ENCODE measurements around the gene CHCHD1.

CHCHD1 gene

DNA sequence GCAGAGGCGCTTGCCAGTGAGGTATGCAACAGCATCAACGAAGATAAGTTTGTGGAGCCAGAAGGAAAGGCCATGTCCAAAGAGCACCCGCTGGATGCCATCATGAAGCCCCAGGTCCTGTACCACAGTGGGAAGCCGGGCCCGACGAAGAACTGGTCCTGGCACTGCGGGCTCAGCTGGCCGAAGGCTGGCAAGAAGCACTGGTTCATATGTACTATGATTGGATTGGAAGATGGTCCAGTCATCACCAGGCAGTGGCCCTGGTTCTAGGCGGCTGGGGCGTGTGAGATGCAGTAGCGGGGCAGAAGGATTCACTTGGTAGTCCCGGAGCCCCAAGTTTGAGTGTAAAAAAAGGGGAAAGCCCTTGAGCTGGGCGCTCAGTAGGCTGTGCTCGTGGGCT, 25.6 kb downstream of the CHCHD1 start:
- no peak overlapping the region for H3K9ac ChIP-seq (ENCODE audit: low read depth, low read length)
- H3K36me3 ChIP-seq (ENCODE audit: insufficient read depth, low read length): peaks cover 9% of the 10 kb centered on the region; the same call in 1 of the 2 replicates
- H3K4me1 ChIP-seq (ENCODE audit: insufficient read depth, low read length): no peaks in the 10 kb centered on the region
- no peaks in the 10 kb centered on the region for H3K9me3 ChIP-seq (ENCODE audit: control insufficient read depth, insufficient read depth, low read length)

DNA sequence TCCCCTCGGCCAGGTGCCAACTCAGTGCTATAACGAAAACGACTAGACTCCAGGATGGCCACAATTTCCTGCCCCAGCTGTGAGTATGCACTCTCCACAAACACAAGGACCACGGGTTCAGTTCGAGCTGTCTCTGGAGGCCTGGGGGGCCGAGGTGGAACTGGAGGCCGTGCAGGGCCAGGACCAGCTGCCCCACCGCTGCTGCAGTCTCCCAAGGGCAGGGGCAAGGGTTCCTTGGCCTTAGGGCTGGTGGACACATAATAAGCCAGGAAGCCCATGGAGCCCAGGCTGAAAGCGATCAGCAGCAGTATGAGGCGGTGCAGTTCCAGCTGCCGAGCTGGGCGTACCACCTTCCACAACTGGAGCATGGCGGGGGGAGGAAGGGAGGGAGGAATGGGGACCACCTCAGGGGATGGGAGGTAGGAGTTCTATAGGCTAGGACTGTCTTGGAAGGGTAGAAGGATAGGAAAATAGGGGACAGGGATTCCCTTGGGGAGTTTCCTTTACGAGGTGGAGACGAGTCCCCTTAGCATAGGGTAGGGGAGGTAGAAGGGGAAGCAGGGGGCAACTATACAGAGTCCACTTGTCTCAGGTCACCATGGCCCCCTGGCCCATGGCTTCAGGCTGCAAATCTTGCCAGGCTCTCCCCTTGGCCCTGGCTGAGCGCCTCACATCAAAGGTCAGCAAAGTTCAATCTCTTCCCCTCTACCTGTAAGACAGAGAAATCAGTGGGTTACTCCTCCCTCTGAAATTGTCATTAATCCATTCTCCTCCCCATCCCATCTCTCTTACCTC, 26.4 kb downstream of the CHCHD1 start:
- Histone ChIP-seq H3K9me3 (ENCODE audit: control insufficient read depth, insufficient read depth, low read length) (no peaks in the 10 kb centered on the region), H3K9ac (ENCODE audit: low read depth, low read length) (no peak overlapping the region), H3K4me1 (ENCODE audit: insufficient read depth, low read length) (no peaks in the 10 kb centered on the region), H3K36me3 (ENCODE audit: insufficient read depth, low read length) (peaks cover 9% of the 10 kb centered on the region; the same call in 1 of the 2 replicates)

DNA sequence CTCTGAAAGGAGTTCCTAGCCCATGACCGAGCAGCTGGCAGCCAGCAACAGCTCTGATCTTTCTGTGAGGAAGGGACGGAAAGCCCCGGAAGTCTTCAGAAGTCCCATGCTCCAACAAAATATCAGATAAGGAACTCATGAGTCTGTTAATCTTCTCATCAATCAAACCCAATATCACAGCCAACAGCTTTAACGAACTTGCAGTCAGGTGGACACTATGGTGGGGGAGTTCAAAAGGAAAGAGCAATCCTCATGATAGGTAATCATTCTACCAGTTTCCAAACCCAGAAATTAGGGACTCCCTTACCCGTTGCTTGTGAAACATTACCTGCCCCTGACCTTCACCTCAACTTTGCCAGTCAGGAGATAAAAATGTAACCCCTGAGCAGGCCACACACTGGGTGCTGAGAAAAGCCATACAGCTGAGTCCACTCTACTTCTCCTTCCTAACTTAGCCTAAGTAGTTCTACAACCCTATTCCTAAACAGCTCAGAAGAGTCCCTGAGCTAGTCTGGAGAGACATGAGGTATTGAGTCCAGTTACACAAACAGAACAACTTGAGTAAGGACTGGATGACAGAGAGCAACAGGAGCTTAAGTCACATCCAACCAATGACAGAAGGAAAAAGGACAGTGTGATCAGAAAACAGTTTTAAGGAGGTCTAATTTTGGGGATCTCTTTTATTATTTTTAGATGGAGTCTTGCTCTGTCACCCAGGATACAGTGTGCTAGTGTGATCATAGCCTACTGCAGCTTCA, 27.4 kb downstream of the CHCHD1 start:
- Histone ChIP-seq H3K36me3 (ENCODE audit: insufficient read depth, low read length) (peaks cover 12% of the 10 kb centered on the region; the same call in 1 of the 2 replicates), H3K9me3 (ENCODE audit: control insufficient read depth, insufficient read depth, low read length) (no peaks in the 10 kb centered on the region), H3K4me1 (ENCODE audit: insufficient read depth, low read length) (no peaks in the 10 kb centered on the region), H3K9ac (ENCODE audit: low read depth, low read length) (no peak overlapping the region)

DNA sequence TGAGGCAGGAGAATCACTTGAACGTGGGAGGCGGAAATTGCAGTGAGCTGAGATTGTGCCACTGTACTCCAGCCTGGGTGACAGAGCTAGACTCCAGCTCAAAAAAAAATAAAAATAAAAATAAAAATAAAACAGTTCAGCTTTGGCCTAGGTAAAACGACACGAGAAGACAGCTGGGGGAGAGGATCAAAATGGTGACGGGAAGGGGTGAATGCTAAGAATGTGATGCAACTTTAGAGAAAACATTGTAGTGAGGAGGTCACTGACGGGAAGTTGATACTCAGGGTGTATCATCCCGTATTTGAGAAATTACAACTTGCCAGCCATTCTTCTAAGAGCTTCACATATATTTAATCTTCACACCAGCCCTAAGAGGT, 28.5 kb downstream of the CHCHD1 start:
- Histone ChIP-seq H3K36me3 (ENCODE audit: insufficient read depth, low read length) (peaks cover 11% of the 10 kb centered on the region; the same call in 1 of the 2 replicates), H3K9me3 (ENCODE audit: control insufficient read depth, insufficient read depth, low read length) (no peaks in the 10 kb centered on the region), H3K4me1 (ENCODE audit: insufficient read depth, low read length) (no peaks in the 10 kb centered on the region), H3K9ac (ENCODE audit: low read depth, low read length) (peak overlapping the region; percentile 95)

DNA sequence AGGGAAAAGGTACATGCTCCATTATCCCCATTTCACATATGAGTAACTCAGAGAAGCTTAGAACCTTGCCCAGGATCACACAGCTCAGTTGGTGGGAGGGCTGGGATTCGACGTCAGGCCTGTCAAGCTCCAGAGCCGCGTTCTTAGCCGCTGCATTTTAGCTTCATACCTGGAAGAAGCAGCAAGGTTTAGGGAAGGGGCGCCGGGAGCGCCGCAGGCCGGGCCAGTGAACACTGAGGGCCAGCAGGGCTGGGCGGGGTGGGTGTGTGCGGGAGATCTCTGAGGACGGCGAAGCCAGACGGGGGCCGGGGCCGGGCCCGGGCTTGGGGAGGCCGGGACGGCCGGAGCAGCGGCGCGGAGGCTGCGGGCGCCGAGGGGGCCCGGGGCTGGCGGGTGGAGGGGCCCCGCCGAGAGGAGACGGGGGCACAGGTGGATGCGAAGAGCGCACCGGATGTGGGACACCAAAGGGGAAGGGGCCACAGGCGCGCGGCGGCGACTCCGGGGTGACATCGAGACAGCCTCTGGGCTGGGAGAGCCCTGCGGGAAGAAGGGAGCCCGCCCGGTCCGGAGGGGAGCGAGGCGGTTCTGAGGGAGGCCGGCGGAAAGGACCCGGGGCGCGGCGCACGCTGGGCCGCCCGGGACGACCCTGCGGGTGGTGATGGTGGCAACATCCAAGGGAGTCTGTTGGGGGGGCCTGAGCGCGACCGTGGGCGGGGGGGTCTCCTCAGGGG, 29.1 kb downstream of the CHCHD1 start:
- H3K9ac ChIP-seq (ENCODE audit: low read depth, low read length): peak overlapping the region; percentile 95
- no peaks in the 10 kb centered on the region for H3K4me1 ChIP-seq (ENCODE audit: insufficient read depth, low read length)
- H3K36me3 ChIP-seq (ENCODE audit: insufficient read depth, low read length): 0 out of 2 replicates have a peak, but pooled peaks cover 8% of the 10 kb centered on the region
- H3K9me3 ChIP-seq (ENCODE audit: control insufficient read depth, insufficient read depth, low read length): no peaks in the 10 kb centered on the region

DNA sequence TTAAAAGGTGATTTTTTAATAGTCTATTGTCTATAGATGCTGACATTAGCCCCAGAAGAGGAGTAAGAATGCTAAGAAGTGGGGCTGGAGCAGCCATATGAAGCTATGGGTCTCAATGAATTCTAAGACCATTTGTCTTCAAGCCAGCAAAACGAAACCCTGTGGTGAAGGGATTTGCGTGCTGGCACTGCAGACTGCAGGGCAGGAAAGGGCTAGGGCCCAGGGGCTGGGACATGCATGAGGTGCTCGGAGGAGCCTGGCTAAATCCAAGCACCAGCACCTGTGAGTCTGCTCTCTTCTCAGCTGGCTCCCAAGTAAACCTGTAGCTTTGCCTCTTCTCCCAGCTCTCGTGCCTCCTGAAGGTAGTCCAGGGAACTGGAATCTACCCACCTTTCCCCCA, 30.8 kb downstream of the CHCHD1 start:
- Histone ChIP-seq H3K9me3 (ENCODE audit: control insufficient read depth, insufficient read depth, low read length) (no peaks in the 10 kb centered on the region), H3K4me1 (ENCODE audit: insufficient read depth, low read length) (no peaks in the 10 kb centered on the region), H3K36me3 (ENCODE audit: insufficient read depth, low read length) (0 out of 2 replicates have a peak, but pooled peaks cover 3% of the 10 kb centered on the region), H3K9ac (ENCODE audit: low read depth, low read length) (no peak overlapping the region)

DNA sequence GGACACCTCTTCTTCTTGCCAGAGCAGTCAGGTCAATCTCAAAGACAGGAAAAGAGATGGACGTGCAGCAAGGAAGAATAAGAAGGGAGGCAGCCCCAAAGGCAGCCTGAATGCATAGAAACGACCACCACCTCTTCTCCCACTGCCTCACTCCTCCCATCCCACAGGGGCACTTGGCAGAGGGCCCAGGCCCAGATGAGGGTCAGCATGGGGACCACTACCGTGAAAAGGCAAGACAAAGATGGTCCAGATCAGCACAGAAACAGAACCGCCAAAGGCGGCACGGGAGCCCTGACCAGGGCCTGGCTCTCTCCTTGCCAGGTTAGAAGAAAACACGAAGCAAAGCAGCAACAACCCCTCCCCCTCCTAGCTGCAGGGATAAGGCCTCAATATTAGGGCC, 31.5 kb downstream of the CHCHD1 start:
- no peaks in the 10 kb centered on the region for H3K4me1 ChIP-seq (ENCODE audit: insufficient read depth, low read length)
- 0 out of 2 replicates have a peak, but pooled peaks cover 3% of the 10 kb centered on the region for H3K36me3 ChIP-seq (ENCODE audit: insufficient read depth, low read length)
- no peak overlapping the region for H3K9ac ChIP-seq (ENCODE audit: low read depth, low read length)
- H3K9me3 ChIP-seq (ENCODE audit: control insufficient read depth, insufficient read depth, low read length): no peaks in the 10 kb centered on the region

DNA sequence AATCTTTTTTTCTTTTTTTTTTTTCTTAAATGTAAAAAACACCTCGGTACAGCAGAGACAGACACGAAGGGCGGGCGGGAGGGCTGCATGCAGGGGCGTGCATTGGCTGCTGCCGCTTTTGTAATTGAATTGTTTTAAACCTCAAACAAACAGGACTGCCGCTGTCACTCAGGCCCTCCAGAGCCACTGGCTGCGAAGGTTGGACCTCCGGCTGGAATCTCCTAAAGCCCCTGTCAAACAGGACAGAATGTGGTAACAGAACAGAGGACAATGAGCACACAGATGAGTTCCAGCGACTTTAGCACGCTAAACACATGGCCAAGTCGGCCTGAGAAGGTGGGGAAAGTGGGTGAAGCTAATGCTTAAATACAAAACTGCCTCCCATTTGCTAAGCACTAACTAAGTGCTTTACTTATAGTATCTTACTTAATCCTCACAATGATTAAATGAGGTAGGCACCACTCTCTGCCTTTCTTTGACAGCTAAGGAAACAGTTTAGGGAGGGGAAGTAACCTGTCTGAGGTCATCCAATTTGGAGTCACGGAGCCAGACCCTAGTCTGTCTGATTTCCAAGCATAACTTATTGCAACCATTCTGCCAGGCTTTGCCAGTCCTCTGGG, 32.5 kb downstream of the CHCHD1 start:
- Histone ChIP-seq H3K9ac (ENCODE audit: low read depth, low read length) (no peak overlapping the region), H3K9me3 (ENCODE audit: control insufficient read depth, insufficient read depth, low read length) (no peaks in the 10 kb centered on the region), H3K36me3 (ENCODE audit: insufficient read depth, low read length) (0 out of 2 replicates have a peak, but pooled peaks cover 3% of the 10 kb centered on the region), H3K4me1 (ENCODE audit: insufficient read depth, low read length) (no peaks in the 10 kb centered on the region)

DNA sequence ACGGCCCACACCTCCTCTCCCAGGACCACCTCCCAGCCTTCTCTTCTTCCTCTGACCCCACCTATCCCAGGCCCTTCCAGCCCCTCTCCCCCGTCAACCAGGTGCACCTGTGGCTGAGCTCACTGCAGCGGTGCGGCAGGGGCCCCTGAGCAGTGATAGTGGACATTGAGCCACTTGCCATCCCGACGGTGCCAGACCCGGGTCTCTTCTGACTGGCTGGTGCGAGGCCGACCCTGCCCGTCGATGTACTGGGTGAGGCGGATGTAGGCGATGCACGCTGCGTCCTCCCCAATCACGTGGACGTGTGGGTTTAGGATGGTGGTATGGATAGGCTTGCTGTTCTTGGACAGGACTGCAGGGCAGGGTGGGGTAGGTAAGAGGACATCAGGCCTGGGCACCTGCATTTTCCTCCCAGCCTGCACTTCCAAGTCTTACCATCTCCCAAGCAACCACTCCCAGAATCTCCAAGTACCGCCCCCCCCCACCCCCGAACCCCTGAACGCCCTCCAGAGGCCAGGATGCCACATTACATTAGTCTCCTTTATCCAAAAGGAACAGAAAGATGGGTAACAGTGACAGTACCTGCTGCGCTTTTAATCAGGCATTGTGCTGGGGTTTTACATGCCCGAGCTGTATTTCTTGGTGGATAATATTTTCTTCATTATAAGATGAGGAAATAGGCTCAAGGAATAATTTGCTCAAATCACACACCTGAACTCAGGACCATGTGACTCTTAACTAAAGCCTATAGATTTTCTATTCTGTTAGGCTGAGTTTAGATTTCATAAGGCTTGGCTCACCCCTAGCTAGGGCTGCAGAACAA, 33.3 kb downstream of the CHCHD1 start:
- H3K36me3 ChIP-seq (ENCODE audit: insufficient read depth, low read length): 0 out of 2 replicates have a peak, but pooled peaks cover 3% of the 10 kb centered on the region
- H3K9ac ChIP-seq (ENCODE audit: low read depth, low read length): no peak overlapping the region
- no peaks in the 10 kb centered on the region for H3K4me1 ChIP-seq (ENCODE audit: insufficient read depth, low read length)
- H3K9me3 ChIP-seq (ENCODE audit: control insufficient read depth, insufficient read depth, low read length): no peaks in the 10 kb centered on the region

DNA sequence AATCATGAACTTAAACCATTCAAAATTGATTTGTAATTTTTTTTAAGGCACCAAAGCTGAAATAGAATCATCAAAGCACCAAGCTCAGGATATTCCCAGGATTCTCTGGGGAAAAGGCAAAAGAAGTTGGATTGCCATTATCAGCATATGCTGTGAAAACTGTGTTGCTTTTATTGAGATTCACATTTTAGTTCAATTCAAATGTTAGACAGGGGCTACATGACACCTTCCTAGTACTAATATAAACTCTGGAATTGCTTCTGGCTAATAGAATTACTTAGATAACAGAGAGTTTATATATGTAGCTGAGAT, 33.8 kb downstream of the CHCHD1 start:
- H3K9me3 ChIP-seq (ENCODE audit: control insufficient read depth, insufficient read depth, low read length): no peaks in the 10 kb centered on the region
- no peaks in the 10 kb centered on the region for H3K4me1 ChIP-seq (ENCODE audit: insufficient read depth, low read length)
- H3K36me3 ChIP-seq (ENCODE audit: insufficient read depth, low read length): 0 out of 2 replicates have a peak, but pooled peaks cover 3% of the 10 kb centered on the region

DNA sequence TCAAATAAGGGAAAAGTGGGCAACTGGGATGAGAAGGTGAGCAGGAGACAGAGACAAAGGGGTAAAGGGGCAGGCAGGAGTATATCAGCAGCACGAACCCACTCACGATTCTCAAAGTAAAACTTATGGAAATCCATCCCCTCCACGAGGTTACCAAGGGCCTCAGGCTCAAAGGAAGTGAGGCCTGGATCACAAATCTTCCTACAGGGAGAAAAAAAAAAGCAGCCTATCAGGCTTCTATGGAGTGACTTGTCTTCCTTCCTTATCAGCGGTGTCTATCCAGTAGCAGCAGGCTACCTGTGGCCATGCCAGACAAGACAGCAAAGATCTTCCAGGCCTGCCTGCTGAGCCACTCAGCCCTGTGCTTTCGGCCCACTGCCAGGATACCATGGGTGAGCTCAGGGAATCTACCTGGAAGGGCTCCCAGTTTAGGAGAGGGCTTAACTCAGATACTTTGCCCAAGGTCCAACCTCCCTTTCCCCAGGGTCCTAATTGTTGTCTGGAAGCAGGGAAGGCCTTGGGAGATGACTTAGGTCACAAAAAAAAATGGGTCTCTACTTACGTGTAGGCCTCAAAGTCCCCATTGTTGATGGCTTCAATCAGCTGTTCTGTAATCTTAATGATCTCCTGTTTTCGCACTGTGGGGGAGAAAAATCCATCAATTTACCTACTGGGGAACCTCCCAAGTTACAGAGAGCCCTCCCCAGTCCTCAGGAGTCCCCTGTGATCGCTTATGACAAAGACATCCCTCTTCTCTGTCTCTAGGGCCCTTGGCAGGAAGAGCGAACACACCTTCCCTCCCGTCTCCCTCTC, 35.3 kb downstream of the CHCHD1 start:
- Histone ChIP-seq H3K4me1 (ENCODE audit: insufficient read depth, low read length) (no peaks in the 10 kb centered on the region), H3K9ac (ENCODE audit: low read depth, low read length) (no peak overlapping the region), H3K36me3 (ENCODE audit: insufficient read depth, low read length) (0 out of 2 replicates have a peak, but pooled peaks cover 3% of the 10 kb centered on the region), H3K9me3 (ENCODE audit: control insufficient read depth, insufficient read depth, low read length) (no peaks in the 10 kb centered on the region)

More for the DNA sequence above, 33.8 kb downstream of the CHCHD1 start:
- H3K9ac ChIP-seq (ENCODE audit: low read depth, low read length): no peak overlapping the region

DNA sequence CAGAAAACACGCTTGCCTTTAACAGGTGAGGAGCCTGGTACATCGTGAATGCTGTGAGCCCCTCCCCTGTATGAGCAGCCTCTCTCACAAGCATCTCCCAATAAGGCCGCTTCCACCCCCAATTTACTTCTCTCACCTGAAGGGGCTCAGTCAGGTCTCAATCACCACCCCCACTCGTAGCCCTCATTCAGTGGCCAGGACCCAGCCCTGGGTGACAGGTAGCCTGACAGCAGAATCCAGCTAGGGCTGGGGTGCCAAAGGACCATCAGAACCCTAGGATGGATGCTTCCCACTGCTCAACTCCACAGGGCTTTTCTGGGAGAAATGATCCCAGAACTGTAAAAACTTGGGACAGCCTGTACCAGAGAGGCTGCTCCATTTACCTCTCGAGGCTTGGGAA, 36.0 kb downstream of the CHCHD1 start:
- Histone ChIP-seq H3K36me3 (ENCODE audit: insufficient read depth, low read length) (0 out of 2 replicates have a peak, but pooled peaks cover 3% of the 10 kb centered on the region), H3K9me3 (ENCODE audit: control insufficient read depth, insufficient read depth, low read length) (no peaks in the 10 kb centered on the region), H3K9ac (ENCODE audit: low read depth, low read length) (no peak overlapping the region), H3K4me1 (ENCODE audit: insufficient read depth, low read length) (no peaks in the 10 kb centered on the region)

DNA sequence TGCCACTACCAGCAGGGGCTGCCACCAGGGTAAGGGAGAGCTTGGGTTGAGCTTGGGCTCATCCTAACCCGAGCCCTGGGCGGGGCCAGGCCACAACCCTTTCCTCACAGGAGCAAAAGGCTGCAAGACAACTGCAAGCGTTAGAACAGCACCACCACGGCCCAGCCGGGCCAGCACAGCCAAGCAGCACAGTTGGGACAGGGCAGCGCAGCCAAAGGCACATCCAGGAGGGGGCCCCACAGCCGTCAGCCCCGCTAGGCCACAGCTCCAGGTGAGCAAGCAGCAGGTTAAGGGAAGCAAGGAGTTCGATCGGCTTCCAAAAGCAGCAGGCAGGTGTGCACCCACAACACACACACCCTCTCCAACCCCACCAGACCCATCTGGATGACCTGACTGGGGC, 36.6 kb downstream of the CHCHD1 start:
- H3K36me3 ChIP-seq (ENCODE audit: insufficient read depth, low read length): peaks cover 4% of the 10 kb centered on the region; the same call in 1 of the 2 replicates
- no peak overlapping the region for H3K9ac ChIP-seq (ENCODE audit: low read depth, low read length)
- H3K9me3 ChIP-seq (ENCODE audit: control insufficient read depth, insufficient read depth, low read length): no peaks in the 10 kb centered on the region
- no peaks in the 10 kb centered on the region for H3K4me1 ChIP-seq (ENCODE audit: insufficient read depth, low read length)
